Nephron (organoid): Measurements from ENCODE around the gene KCNF1.

Experiments
- H3K27ac Mint-ChIP-seq, 3 experiments: 2 replicates each; pipeline ENCODE4 v1.8.0; 2020; ENCODE audit warnings: mixed read lengths in 3 of 3, mild to moderate bottlenecking in 2 of 3, moderate library complexity in 1 of 3
- H3K27me3 Mint-ChIP-seq: 2 replicates; pipeline ENCODE4 v1.8.0; 2021; ENCODE audit warnings: low read depth, mild to moderate bottlenecking, moderate library complexity, mixed read lengths
- H3K36me3 Mint-ChIP-seq: 2 replicates; pipeline ENCODE4 v1.8.0; 2020; ENCODE audit warnings: low read depth, mixed read lengths
- H3K4me1 Mint-ChIP-seq: 2 replicates; pipeline ENCODE4 v1.8.0; 2020; ENCODE audit warnings: mixed read lengths
- H3K4me3 Mint-ChIP-seq, 3 experiments: 2 replicates each; pipeline ENCODE4 v1.8.0; 2020; ENCODE audit warnings: mild to moderate bottlenecking in 3 of 3, mixed read lengths in 3 of 3, moderate library complexity in 2 of 3
- H3K9me3 Mint-ChIP-seq: 2 replicates; pipeline ENCODE4 v1.8.0; 2020; ENCODE audit warnings: mixed read lengths
- CTCF ChIP-seq, 3 experiments: fragments of 200-600 bp; sonication (generic); IDR thresholded peaks; one replicate each; pipeline ENCODE4 v1.5.0; 2021; ENCODE audit warnings: antibody characterized with exemption in 3 of 3; ENCODE audit not compliant: unreplicated experiment in 3 of 3

The KCNF1 gene

GRCh38 chr2:10916953-10917352 is 5.2 kb downstream of the KCNF1 start:
- Mint-ChIP-seq H3K27ac (peak overlapping the region in 1 of 3 experiments; percentile 24), H3K4me1 (peaks cover 55% of the 10 kb centered on the region), H3K36me3 (no peaks in the 10 kb centered on the region), H3K4me3 (peak overlapping the region in 2 of 3 experiments; percentile 14 to 56), H3K9me3 (no peaks in the 10 kb centered on the region), H3K27me3 (peaks cover 36% of the 10 kb centered on the region)
- no peak for TF ChIP-seq CTCF (IDR thresholded peaks at IDR 0.05; ENCODE audit: unreplicated experiment in 3 of 3)

- no peaks in the 10 kb centered on the region for H3K36me3 Mint-ChIP-seq
- H3K4me1 Mint-ChIP-seq = peaks cover 49% of the 10 kb centered on the region
- peak overlapping the region in 1 of 3 experiments; percentile 23 for H3K4me3 Mint-ChIP-seq
- no peak overlapping the region for H3K27ac Mint-ChIP-seq
- H3K27me3 Mint-ChIP-seq = peaks cover 28% of the 10 kb centered on the region
- no peaks in the 10 kb centered on the region for H3K9me3 Mint-ChIP-seq
- TF ChIP-seq CTCF (IDR thresholded peaks at IDR 0.05; ENCODE audit: unreplicated experiment in 3 of 3) = no peak
These were observed 6.2 kb downstream of the KCNF1 start for GRCh38 chr2:10917927-10918326.

GRCh38 chr2:10918661-10919409 is 7.1 kb downstream of the KCNF1 start:
- peak overlapping the region in 1 of 3 experiments; percentile 54 for H3K27ac Mint-ChIP-seq
- H3K9me3 Mint-ChIP-seq = no peaks in the 10 kb centered on the region
- H3K4me3 Mint-ChIP-seq = no peak overlapping the region
- no peak for TF ChIP-seq CTCF (IDR thresholded peaks at IDR 0.05; ENCODE audit: unreplicated experiment in 3 of 3)
- peaks cover 48% of the 10 kb centered on the region for H3K4me1 Mint-ChIP-seq
- H3K27me3 Mint-ChIP-seq = peaks cover 22% of the 10 kb centered on the region
- H3K36me3 Mint-ChIP-seq = no peaks in the 10 kb centered on the region

- H3K4me1 Mint-ChIP-seq = peaks cover 48% of the 10 kb centered on the region
- H3K36me3 Mint-ChIP-seq = no peaks in the 10 kb centered on the region
- H3K27ac Mint-ChIP-seq = no peak overlapping the region
- no peak overlapping the region for H3K4me3 Mint-ChIP-seq
- no peak for TF ChIP-seq CTCF (IDR thresholded peaks at IDR 0.05; ENCODE audit: unreplicated experiment in 3 of 3)
- no peaks in the 10 kb centered on the region for H3K9me3 Mint-ChIP-seq
- peaks cover 22% of the 10 kb centered on the region for H3K27me3 Mint-ChIP-seq
These were observed 7.7 kb downstream of the KCNF1 start for GRCh38 chr2:10919410-10919770.

GRCh38 chr2:10919771-10920621 is 8.3 kb downstream of the KCNF1 start:
- H3K9me3 Mint-ChIP-seq = no peaks in the 10 kb centered on the region
- TF ChIP-seq CTCF (IDR thresholded peaks at IDR 0.05; ENCODE audit: unreplicated experiment in 3 of 3) = no peak
- peaks cover 16% of the 10 kb centered on the region for H3K27me3 Mint-ChIP-seq
- no peak overlapping the region for H3K4me3 Mint-ChIP-seq
- no peak overlapping the region for H3K27ac Mint-ChIP-seq
- no peaks in the 10 kb centered on the region for H3K36me3 Mint-ChIP-seq
- H3K4me1 Mint-ChIP-seq = peaks cover 42% of the 10 kb centered on the region
